Caco-2 (cell line): ENCODE results near the gene UNC13C. TPM values are rescaled to one million over a fixed set of nuclear protein-coding genes. Genes with fewer than 3 reads are reported as not detected.

ENCODE experiments used
- BruUV-seq: library from RNA; stranded (reverse); fragments of 400-500 nt; replicated peaks from 2 replicates; lab custom pipeline; 2021; lab: Mats Ljungman, UMichigan
- CTCF ChIA-PET: fragments of 300-600 bp; sonication (Branson Sonifier 250); formaldehyde crosslinking; loops from one replicate; lab custom pipeline; 2022; ENCODE audit warnings: antibody characterized with exemption; lab: Charles Lee
- POLR2A ChIA-PET: fragments of 300-600 bp; sonication (Branson Sonifier 250); formaldehyde crosslinking; loops from one replicate; lab custom pipeline; 2022; ENCODE audit warnings: antibody characterized with exemption; lab: Charles Lee
- DNase-seq, 2 experiments: peaks; one replicate each; pipeline versions ENCODE4 v3.0.0 to v3.0.0-alpha.2; 2020 to 2022
- H3K27me3 ChIP-seq: replicated peaks from 2 replicates; pipeline ENCODE4 v1.6.0; 2011; ENCODE audit warnings: low read length; ENCODE audit not compliant: control insufficient read depth, insufficient read depth
- H3K36me3 ChIP-seq: 2 replicates; pipeline ENCODE4 v1.5.1; 2011; ENCODE audit warnings: low read length; ENCODE audit not compliant: control insufficient read depth, insufficient read depth
- H3K4me1 ChIP-seq: fragments of 250-450 bp; sonication (Bioruptor Pico); 2 replicates; pipeline ENCODE4 v1.5.1; 2020; ENCODE audit warnings: mild to moderate bottlenecking
- H3K4me3 ChIP-seq: 2 replicates; pipeline ENCODE4 v1.5.1; 2011; ENCODE audit warnings: low read depth, mild to moderate bottlenecking, control low read depth, low read length
- H3K9me3 ChIP-seq: fragments of 250-450 bp; sonication (Bioruptor Pico); 2 replicates; pipeline ENCODE4 v1.5.1; 2020; ENCODE audit warnings: mild to moderate bottlenecking, moderate library complexity
- H3K27ac Mint-ChIP-seq: one replicate; pipeline ENCODE4 v1.8.0; 2022; ENCODE audit warnings: mixed read lengths; ENCODE audit not compliant: unreplicated experiment
- H3K27me3 Mint-ChIP-seq: one replicate; pipeline ENCODE4 v1.8.0; 2022; ENCODE audit warnings: mixed read lengths; ENCODE audit not compliant: insufficient read depth, unreplicated experiment
- H3K36me3 Mint-ChIP-seq: one replicate; pipeline ENCODE4 v1.8.0; 2022; ENCODE audit warnings: mild to moderate bottlenecking, mixed read lengths; ENCODE audit not compliant: insufficient read depth, unreplicated experiment
- H3K4me1 Mint-ChIP-seq: one replicate; pipeline ENCODE4 v1.8.0; 2022; ENCODE audit warnings: low read depth, mixed read lengths; ENCODE audit not compliant: unreplicated experiment
- H3K4me3 Mint-ChIP-seq: one replicate; pipeline ENCODE4 v1.8.0; 2022; ENCODE audit warnings: mild to moderate bottlenecking, moderate library complexity, mixed read lengths; ENCODE audit not compliant: unreplicated experiment
- H3K9me3 Mint-ChIP-seq: one replicate; pipeline ENCODE4 v1.8.0; 2022; ENCODE audit warnings: mixed read lengths; ENCODE audit not compliant: unreplicated experiment
- CTCF ChIP-seq, 2 experiments: fragments of 200-600 bp in 1 of 2; IDR thresholded peaks; 1 replicate in 1 of 2; 2 replicates in 1 of 2; pipeline versions ENCODE4 v1.5.1 to v1.8.0; 2011 to 2022; ENCODE audit warnings: antibody characterized with exemption in 1 of 2, control low read depth in 1 of 2, inconsistent platforms in 1 of 2, low read depth in 1 of 2, low read length in 1 of 2, mild to moderate bottlenecking in 1 of 2, moderate library complexity in 1 of 2; ENCODE audit not compliant: insufficient read depth in 1 of 2, severe bottlenecking in 1 of 2, unreplicated experiment in 1 of 2
- intact Hi-C: fragments of 100-400 bp; cut with micrococcal nuclease; formaldehyde crosslinking; loops from one replicate; pipeline ENCODE4 v1.10.0; 2022; ENCODE audit not compliant: unreplicated experiment
- total RNA-seq: library from RNA; stranded (reverse); gene quantifications from 2 replicates; pipeline ENCODE4 v1.2.3, GENCODE V29; 2022

The UNC13C gene
- total RNA-seq, 1 experiment from 2014 or later, result 2.9 TPM

- intact Hi-C loops, result no loop called here
- Mint-ChIP-seq H3K27me3 (no peaks in the 10 kb centered on the region), H3K4me1 (peaks cover 20% of the 10 kb centered on the region), H3K27ac (no peak overlapping the region), H3K9me3 (no peaks in the 10 kb centered on the region), H3K36me3 (no peaks in the 10 kb centered on the region), H3K4me3 (no peak overlapping the region)
- CTCF ChIA-PET, result no interaction called here
- no TSS peak for BruUV-seq
- no peak for DNase-seq
- H3K4me1 ChIP-seq, result no peaks in the 10 kb centered on the region; the same call in 1 of the 2 replicates
- H3K9me3 ChIP-seq, result no peaks in the 10 kb centered on the region
- no peaks in the 10 kb centered on the region for H3K27me3 ChIP-seq
- no peak overlapping the region for H3K4me3 ChIP-seq
- H3K36me3 ChIP-seq, result no peaks in the 10 kb centered on the region
- no peak for TF ChIP-seq CTCF (IDR thresholded peaks at IDR 0.05; ENCODE audit: insufficient read depth in 1 of 2, low read depth in 1 of 2, low read length in 1 of 2, severe bottlenecking in 1 of 2, unreplicated experiment in 1 of 2)
- POLR2A ChIA-PET, result no interaction called here
Measured at GRCh38 chr15:53984221-53984620, 6.0 kb downstream of the UNC13C start.

- H3K36me3 Mint-ChIP-seq, result no peaks in the 10 kb centered on the region
- H3K27me3 ChIP-seq, result no peaks in the 10 kb centered on the region
- H3K4me1 ChIP-seq, result no peaks in the 10 kb centered on the region; the same call in 1 of the 2 replicates
- H3K4me3 Mint-ChIP-seq, result no peak overlapping the region
- no peak for TF ChIP-seq CTCF (IDR thresholded peaks at IDR 0.05; ENCODE audit: insufficient read depth in 1 of 2, low read depth in 1 of 2, low read length in 1 of 2, severe bottlenecking in 1 of 2, unreplicated experiment in 1 of 2)
- intact Hi-C loops, result no loop called here
- no TSS peak for BruUV-seq
- no peak overlapping the region for H3K4me3 ChIP-seq
- H3K9me3 Mint-ChIP-seq, result no peaks in the 10 kb centered on the region
- DNase-seq, result no peak
- no peaks in the 10 kb centered on the region for H3K9me3 ChIP-seq
- no peaks in the 10 kb centered on the region for H3K36me3 ChIP-seq
- CTCF ChIA-PET, result no interaction called here
- H3K27ac Mint-ChIP-seq, result no peak overlapping the region
- POLR2A ChIA-PET, result no interaction called here
- peaks cover 20% of the 10 kb centered on the region for H3K4me1 Mint-ChIP-seq
- no peaks in the 10 kb centered on the region for H3K27me3 Mint-ChIP-seq
Measured at GRCh38 chr15:53985562-53985961, 7.3 kb downstream of the UNC13C start.

GRCh38 chr15:53987480-53987879 lies 9.2 kb downstream of the UNC13C start:
- CTCF ChIA-PET, result no interaction called here
- H3K27me3 Mint-ChIP-seq, result no peaks in the 10 kb centered on the region
- no peak for DNase-seq

More at GRCh38 chr15:53987480-53987879, 9.2 kb downstream of the UNC13C start:
- no TSS peak for BruUV-seq
- intact Hi-C loops, result no loop called here
- Mint-ChIP-seq H3K4me3 (no peak overlapping the region), H3K4me1 (peaks cover 20% of the 10 kb centered on the region), H3K9me3 (peaks cover 10% of the 10 kb centered on the region), H3K27ac (no peak overlapping the region), H3K36me3 (no peaks in the 10 kb centered on the region)
- Histone ChIP-seq H3K4me1 (no peaks in the 10 kb centered on the region; the same call in 1 of the 2 replicates), H3K9me3 (no peaks in the 10 kb centered on the region; the same call in 1 of the 2 replicates), H3K36me3 (no peaks in the 10 kb centered on the region), H3K27me3 (no peaks in the 10 kb centered on the region), H3K4me3 (no peak overlapping the region)
- POLR2A ChIA-PET, result no interaction called here
- no peak for TF ChIP-seq CTCF (IDR thresholded peaks at IDR 0.05; ENCODE audit: insufficient read depth in 1 of 2, low read depth in 1 of 2, low read length in 1 of 2, severe bottlenecking in 1 of 2, unreplicated experiment in 1 of 2)
